CD14-positive monocyte (primary cell): ENCODE measurements around the gene KEL. TPM values are rescaled to one million over a fixed set of nuclear protein-coding genes. Genes with fewer than 3 reads are reported as not detected.

Experiments used
- DNase-seq, 3 donors: peaks; one replicate each; pipeline ENCODE4 v3.0.0-alpha.2; 2011 to 2022
- H2AFZ ChIP-seq: 2 replicates; pipeline ENCODE4 v1.6.0; 2012; ENCODE audit warnings: mild to moderate bottlenecking, low read depth, low read length, inconsistent platforms; ENCODE audit not compliant: insufficient read depth, poor library complexity, severe bottlenecking
- H3K27ac ChIP-seq, 2 donors: 1 replicate in 1 of 2; 2 replicates in 1 of 2; pipeline ENCODE4 v1.5.1; 2012 to 2013; ENCODE audit warnings: low read length in 2 of 2, control low read depth in 1 of 2, inconsistent platforms in 1 of 2, low read depth in 1 of 2, mild to moderate bottlenecking in 1 of 2
- H3K27me3 ChIP-seq, 2 donors: one replicate each; pipeline versions ENCODE4 v1.6.0 to v1.6.1; 2011 to 2013; ENCODE audit warnings: low read length in 2 of 2; ENCODE audit not compliant: control insufficient read depth in 2 of 2, insufficient read depth in 2 of 2
- H3K36me3 ChIP-seq, 2 donors: replicated peaks in 1 of 2; 1 replicate in 1 of 2; 2 replicates in 1 of 2; pipeline versions ENCODE4 v1.5.1 to v1.6.1; 2012 to 2013; ENCODE audit warnings: low read length in 2 of 2, control low read depth in 1 of 2, inconsistent platforms in 1 of 2, mild to moderate bottlenecking in 1 of 2; ENCODE audit not compliant: insufficient read depth in 2 of 2, control insufficient read depth in 1 of 2
- H3K4me1 ChIP-seq, 2 donors: 1 replicate in 1 of 2; 2 replicates in 1 of 2; pipeline versions ENCODE4 v1.5.1 to v1.6.1; 2012 to 2013; ENCODE audit warnings: low read length in 2 of 2, control low read depth in 1 of 2, inconsistent platforms in 1 of 2, mild to moderate bottlenecking in 1 of 2, moderate library complexity in 1 of 2; ENCODE audit not compliant: insufficient read depth in 2 of 2, control insufficient read depth in 1 of 2
- H3K4me2 ChIP-seq: replicated peaks from 2 replicates; pipeline ENCODE3; 2012; ENCODE audit warnings: low read length, moderate library complexity, mild to moderate bottlenecking; ENCODE audit not compliant: poor library complexity, severe bottlenecking; ENCODE audit errors: extremely low read depth
- H3K4me3 ChIP-seq, 3 experiments: fragments of 200-600 bp in 1 of 3; sonication (generic) in 1 of 3; replicated peaks in 1 of 3; 1 replicate in 2 of 3; 2 replicates in 1 of 3; pipeline ENCODE4 v1.5.1; 2011 to 2013; ENCODE audit warnings: low read length in 3 of 3, mild to moderate bottlenecking in 3 of 3, control low read depth in 2 of 3, low read depth in 2 of 3, inconsistent platforms in 1 of 3, moderate library complexity in 1 of 3
- H3K79me2 ChIP-seq: 2 replicates; pipeline ENCODE4 v1.6.0; 2012; ENCODE audit warnings: mild to moderate bottlenecking, control low read depth, inconsistent platforms, low read length, moderate library complexity; ENCODE audit not compliant: insufficient read depth
- H3K9ac ChIP-seq: 2 replicates; pipeline ENCODE4 v1.6.0; 2017; ENCODE audit warnings: low read length, mild to moderate bottlenecking; ENCODE audit not compliant: insufficient read depth, poor library complexity, severe bottlenecking
- H3K9me3 ChIP-seq, 2 donors: replicated peaks in 1 of 2; 1 replicate in 1 of 2; 2 replicates in 1 of 2; pipeline versions ENCODE4 v1.5.1 to v1.6.1; 2012 to 2013; ENCODE audit warnings: low read length in 2 of 2, control low read depth in 1 of 2; ENCODE audit not compliant: control insufficient read depth in 1 of 2, insufficient read depth in 1 of 2
- H4K20me1 ChIP-seq: 2 replicates; pipeline ENCODE4 v1.6.0; 2012; ENCODE audit warnings: mild to moderate bottlenecking, low read length, control low read depth, moderate library complexity; ENCODE audit not compliant: insufficient read depth
- H3K27ac Mint-ChIP-seq, 7 donors: one replicate each; pipeline ENCODE4 v1.8.0; 2020; ENCODE audit warnings: mild to moderate bottlenecking in 7 of 7, mixed read lengths in 7 of 7, moderate library complexity in 6 of 7, inconsistent platforms in 2 of 7
- H3K27me3 Mint-ChIP-seq, 3 donors: one replicate each; pipeline ENCODE4 v1.8.0; 2021 to 2022; ENCODE audit warnings: low read depth in 3 of 3, mild to moderate bottlenecking in 3 of 3, mixed read lengths in 3 of 3, moderate library complexity in 3 of 3, inconsistent platforms in 1 of 3
- H3K36me3 Mint-ChIP-seq, 2 donors: one replicate each; pipeline ENCODE4 v1.8.0; 2020; ENCODE audit warnings: mixed read lengths in 2 of 2, inconsistent platforms in 1 of 2, mild to moderate bottlenecking in 1 of 2
- H3K4me1 Mint-ChIP-seq: one replicate; pipeline ENCODE4 v1.8.0; 2020; ENCODE audit warnings: mild to moderate bottlenecking, mixed read lengths
- H3K4me3 Mint-ChIP-seq, 2 donors: one replicate each; pipeline ENCODE4 v1.8.0; 2020; ENCODE audit warnings: mild to moderate bottlenecking in 2 of 2, mixed read lengths in 2 of 2, moderate library complexity in 1 of 2
- H3K9me3 Mint-ChIP-seq, 7 donors: one replicate each; pipeline ENCODE4 v1.8.0; 2020 to 2022; ENCODE audit warnings: mixed read lengths in 7 of 7, mild to moderate bottlenecking in 6 of 7, moderate library complexity in 6 of 7, inconsistent platforms in 2 of 7
- WGBS: methylation state at CpG from one replicate; pipeline ENCODE4 v1.1.5; 2013; ENCODE audit warnings: missing lambda C conversion rate; ENCODE audit not compliant: insufficient coverage; 5-methylcytosine and 5-hydroxymethylcytosine counted together
- intact Hi-C, 2 donors: fragments of 100-400 bp; cut with micrococcal nuclease; formaldehyde crosslinking; loops; one replicate each; pipeline versions ENCODE4 v1.15.0 to v1.15.1; 2023
- polyA plus RNA-seq, 3 donors: library from polyadenylated mRNA; depleted of rRNA in 1 of 3; unstranded in 2 of 3; stranded (reverse) in 1 of 3; fragments of 300-500 nt in 2 of 3; fragments of >200 nt in 1 of 3; fragmentation: Illumina TruSeq in 2 of 3; gene quantifications; 1 replicate in 2 of 3; 2 replicates in 1 of 3; pipeline ENCODE4 v1.2.3, GENCODE V29; 2012 to 2021
- TF ChIP-seq, protein P1 (sequence below): fragments of 200-600 bp; IDR thresholded peaks from one replicate; pipeline ENCODE4 v1.8.0; 2022; ENCODE audit warnings: antibody characterized with exemption, mild to moderate bottlenecking

Gene KEL
- polyA plus RNA-seq, 3 donors, result 2.5 TPM; not detected in 2

DNA sequence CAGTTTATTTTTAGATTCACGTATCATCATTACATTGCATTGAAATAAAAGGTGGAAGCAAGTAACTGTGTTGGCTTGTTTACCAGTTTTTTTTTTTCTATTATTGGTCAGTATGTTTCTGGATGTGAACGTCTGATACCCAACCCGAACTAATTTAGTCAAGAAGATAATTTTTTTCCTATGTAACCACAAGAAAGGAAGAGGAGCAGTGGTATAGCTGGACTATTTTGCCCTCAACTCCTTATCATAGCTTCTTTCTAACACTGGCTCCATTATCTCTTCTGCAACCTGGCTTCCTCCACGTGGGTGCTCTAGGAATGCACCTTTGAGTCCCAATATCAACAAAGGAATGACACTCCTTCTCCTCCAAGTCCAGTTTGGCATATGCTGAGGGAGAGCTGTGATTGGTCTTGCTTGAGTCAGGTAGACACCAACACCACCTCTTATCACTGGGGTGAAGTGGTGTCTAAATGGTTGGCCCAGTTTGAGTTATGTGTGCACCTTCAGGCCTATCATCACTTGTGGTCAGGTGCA lies 35.4 kb upstream of the KEL start:
- Histone ChIP-seq H3K4me1 (no peaks in the 10 kb centered on the region), H3K4me3 (no peak overlapping the region), H3K27ac (no peak overlapping the region), H3K36me3 (no peaks in the 10 kb centered on the region), H4K20me1 (no peaks in the 10 kb centered on the region), H3K27me3 (no peaks in the 10 kb centered on the region), H3K9ac (no peak overlapping the region), H2AFZ (no peak overlapping the region), H3K4me2 (no peak overlapping the region), H3K79me2 (no peaks in the 10 kb centered on the region), H3K9me3 (no peaks in the 10 kb centered on the region)
- H3K36me3 Mint-ChIP-seq, result no peaks in the 10 kb centered on the region
- 60% methylated on average over 1 of the region's 4 CpGs for WGBS
- H3K4me1 Mint-ChIP-seq, result no peaks in the 10 kb centered on the region
- no peak for DNase-seq
- peaks cover 2 to 6% (median 2%) of the 10 kb centered on the region in 3 donors for H3K27me3 Mint-ChIP-seq
- H3K4me3 Mint-ChIP-seq, result no peak overlapping the region
- TF ChIP-seq, protein P1, sequence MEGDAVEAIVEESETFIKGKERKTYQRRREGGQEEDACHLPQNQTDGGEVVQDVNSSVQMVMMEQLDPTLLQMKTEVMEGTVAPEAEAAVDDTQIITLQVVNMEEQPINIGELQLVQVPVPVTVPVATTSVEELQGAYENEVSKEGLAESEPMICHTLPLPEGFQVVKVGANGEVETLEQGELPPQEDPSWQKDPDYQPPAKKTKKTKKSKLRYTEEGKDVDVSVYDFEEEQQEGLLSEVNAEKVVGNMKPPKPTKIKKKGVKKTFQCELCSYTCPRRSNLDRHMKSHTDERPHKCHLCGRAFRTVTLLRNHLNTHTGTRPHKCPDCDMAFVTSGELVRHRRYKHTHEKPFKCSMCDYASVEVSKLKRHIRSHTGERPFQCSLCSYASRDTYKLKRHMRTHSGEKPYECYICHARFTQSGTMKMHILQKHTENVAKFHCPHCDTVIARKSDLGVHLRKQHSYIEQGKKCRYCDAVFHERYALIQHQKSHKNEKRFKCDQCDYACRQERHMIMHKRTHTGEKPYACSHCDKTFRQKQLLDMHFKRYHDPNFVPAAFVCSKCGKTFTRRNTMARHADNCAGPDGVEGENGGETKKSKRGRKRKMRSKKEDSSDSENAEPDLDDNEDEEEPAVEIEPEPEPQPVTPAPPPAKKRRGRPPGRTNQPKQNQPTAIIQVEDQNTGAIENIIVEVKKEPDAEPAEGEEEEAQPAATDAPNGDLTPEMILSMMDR, result no peak
- peaks cover 0 to 12% (median 3%) of the 10 kb centered on the region in 7 donors for H3K9me3 Mint-ChIP-seq
- intact Hi-C loops, result no loop called here
- H3K27ac Mint-ChIP-seq, result peak overlapping the region in 1 of 7 donors; percentile 40

- no peak for DNase-seq
- no peak overlapping the region for H2AFZ ChIP-seq
- no peaks in the 10 kb centered on the region for H3K9me3 ChIP-seq
- no peak overlapping the region for H3K4me2 ChIP-seq
- H3K36me3 ChIP-seq, result no peaks in the 10 kb centered on the region
- no CpG with 5 or more reads among the region's 3 CpGs for WGBS
- H3K9me3 Mint-ChIP-seq, result peaks cover 0 to 6% (median 3%) of the 10 kb centered on the region in 7 donors
- H3K4me1 Mint-ChIP-seq, result no peaks in the 10 kb centered on the region
- H3K27ac Mint-ChIP-seq, result no peak overlapping the region
- no peak overlapping the region for H3K4me3 ChIP-seq
- no peak overlapping the region for H3K27ac ChIP-seq
- peaks cover 0 to 3% (median 2%) of the 10 kb centered on the region in 3 donors for H3K27me3 Mint-ChIP-seq
- no peak overlapping the region for H3K4me3 Mint-ChIP-seq
- H3K36me3 Mint-ChIP-seq, result no peaks in the 10 kb centered on the region
- no peak overlapping the region for H3K9ac ChIP-seq
- no peaks in the 10 kb centered on the region for H3K27me3 ChIP-seq
- TF ChIP-seq, protein P1, result no peak
- no peaks in the 10 kb centered on the region for H3K4me1 ChIP-seq
- intact Hi-C loops, result no loop called here
- H4K20me1 ChIP-seq, result no peaks in the 10 kb centered on the region
- H3K79me2 ChIP-seq, result no peaks in the 10 kb centered on the region
Observed at GRCh38 chr7:142992427-142992826, 30.3 kb upstream of the KEL start.
